OCI-LY1 (cell line): ENCODE results near the gene FOXD1.

ENCODE experiments used
- CTCF ChIP-seq: fragments of 200-600 bp; sonication (generic), shearing (Covaris generic); IDR thresholded peaks from 2 replicates; pipeline ENCODE4 v1.5.1; 2017; ENCODE audit warnings: mild to moderate bottlenecking, antibody characterized with exemption, low read length, moderate library complexity, mixed read lengths
- EZH2 ChIP-seq: fragments of 200-600 bp; sonication (generic), shearing (Covaris generic); IDR thresholded peaks from 2 replicates; pipeline ENCODE4 v1.8.0; 2017; ENCODE audit warnings: borderline replicate concordance, mixed run types, mild to moderate bottlenecking, antibody characterized with exemption, low read length, moderate library complexity, mixed read lengths

GRCh38 chr5:73484511-73484910, 35.9 kb upstream of the FOXD1 start:
- TF ChIP-seq CTCF: no peak
- TF ChIP-seq EZH2: no peak
